ENCODE results near the gene KIF13A.

DNA sequence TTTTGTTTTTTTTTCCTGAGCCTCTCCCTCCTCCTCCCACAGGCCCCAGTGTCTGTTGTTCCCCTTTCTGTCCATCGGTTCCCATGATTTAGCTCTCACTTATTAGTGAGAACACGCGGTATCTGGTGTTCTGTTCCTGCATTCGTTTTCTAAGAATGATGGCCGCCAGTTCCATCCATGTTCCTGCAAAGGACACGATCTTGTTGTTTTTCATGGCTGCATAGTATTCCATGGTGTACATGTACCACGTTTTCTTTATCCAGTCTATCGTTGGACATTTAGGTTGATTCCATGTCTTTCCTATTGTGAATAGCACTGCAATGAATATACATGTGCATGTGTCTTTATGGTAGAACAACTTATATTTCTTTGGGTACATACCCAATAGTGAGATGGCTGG lies 175.1 kb downstream of the KIF13A start:
- no peak for TF ChIP-seq FOXA2 (IDR thresholded peaks at IDR 0.05)
- no peak for TF ChIP-seq RXRA (IDR thresholded peaks at IDR 0.05)
- TF ChIP-seq, protein P1, sequence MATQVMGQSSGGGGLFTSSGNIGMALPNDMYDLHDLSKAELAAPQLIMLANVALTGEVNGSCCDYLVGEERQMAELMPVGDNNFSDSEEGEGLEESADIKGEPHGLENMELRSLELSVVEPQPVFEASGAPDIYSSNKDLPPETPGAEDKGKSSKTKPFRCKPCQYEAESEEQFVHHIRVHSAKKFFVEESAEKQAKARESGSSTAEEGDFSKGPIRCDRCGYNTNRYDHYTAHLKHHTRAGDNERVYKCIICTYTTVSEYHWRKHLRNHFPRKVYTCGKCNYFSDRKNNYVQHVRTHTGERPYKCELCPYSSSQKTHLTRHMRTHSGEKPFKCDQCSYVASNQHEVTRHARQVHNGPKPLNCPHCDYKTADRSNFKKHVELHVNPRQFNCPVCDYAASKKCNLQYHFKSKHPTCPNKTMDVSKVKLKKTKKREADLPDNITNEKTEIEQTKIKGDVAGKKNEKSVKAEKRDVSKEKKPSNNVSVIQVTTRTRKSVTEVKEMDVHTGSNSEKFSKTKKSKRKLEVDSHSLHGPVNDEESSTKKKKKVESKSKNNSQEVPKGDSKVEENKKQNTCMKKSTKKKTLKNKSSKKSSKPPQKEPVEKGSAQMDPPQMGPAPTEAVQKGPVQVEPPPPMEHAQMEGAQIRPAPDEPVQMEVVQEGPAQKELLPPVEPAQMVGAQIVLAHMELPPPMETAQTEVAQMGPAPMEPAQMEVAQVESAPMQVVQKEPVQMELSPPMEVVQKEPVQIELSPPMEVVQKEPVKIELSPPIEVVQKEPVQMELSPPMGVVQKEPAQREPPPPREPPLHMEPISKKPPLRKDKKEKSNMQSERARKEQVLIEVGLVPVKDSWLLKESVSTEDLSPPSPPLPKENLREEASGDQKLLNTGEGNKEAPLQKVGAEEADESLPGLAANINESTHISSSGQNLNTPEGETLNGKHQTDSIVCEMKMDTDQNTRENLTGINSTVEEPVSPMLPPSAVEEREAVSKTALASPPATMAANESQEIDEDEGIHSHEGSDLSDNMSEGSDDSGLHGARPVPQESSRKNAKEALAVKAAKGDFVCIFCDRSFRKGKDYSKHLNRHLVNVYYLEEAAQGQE (IDR thresholded peaks at IDR 0.05), result no peak
- TF ChIP-seq, protein P2, sequence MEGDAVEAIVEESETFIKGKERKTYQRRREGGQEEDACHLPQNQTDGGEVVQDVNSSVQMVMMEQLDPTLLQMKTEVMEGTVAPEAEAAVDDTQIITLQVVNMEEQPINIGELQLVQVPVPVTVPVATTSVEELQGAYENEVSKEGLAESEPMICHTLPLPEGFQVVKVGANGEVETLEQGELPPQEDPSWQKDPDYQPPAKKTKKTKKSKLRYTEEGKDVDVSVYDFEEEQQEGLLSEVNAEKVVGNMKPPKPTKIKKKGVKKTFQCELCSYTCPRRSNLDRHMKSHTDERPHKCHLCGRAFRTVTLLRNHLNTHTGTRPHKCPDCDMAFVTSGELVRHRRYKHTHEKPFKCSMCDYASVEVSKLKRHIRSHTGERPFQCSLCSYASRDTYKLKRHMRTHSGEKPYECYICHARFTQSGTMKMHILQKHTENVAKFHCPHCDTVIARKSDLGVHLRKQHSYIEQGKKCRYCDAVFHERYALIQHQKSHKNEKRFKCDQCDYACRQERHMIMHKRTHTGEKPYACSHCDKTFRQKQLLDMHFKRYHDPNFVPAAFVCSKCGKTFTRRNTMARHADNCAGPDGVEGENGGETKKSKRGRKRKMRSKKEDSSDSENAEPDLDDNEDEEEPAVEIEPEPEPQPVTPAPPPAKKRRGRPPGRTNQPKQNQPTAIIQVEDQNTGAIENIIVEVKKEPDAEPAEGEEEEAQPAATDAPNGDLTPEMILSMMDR (IDR thresholded peaks at IDR 0.05; ENCODE audit: low read depth, low read length, missing input control), result no peak
- TF ChIP-seq TAF1 (conservative IDR thresholded peaks at IDR 0.05), result no peak
- no peak for TF ChIP-seq YY1 (IDR thresholded peaks at IDR 0.05)
- no peak for TF ChIP-seq RAD21 (IDR thresholded peaks at IDR 0.05)
- no peak for TF ChIP-seq EGR1 (IDR thresholded peaks at IDR 0.05; ENCODE audit: low read depth in 2 of 2)
- TF ChIP-seq SP1 (IDR thresholded peaks at IDR 0.05), result no peak
- TF ChIP-seq, protein P3, sequence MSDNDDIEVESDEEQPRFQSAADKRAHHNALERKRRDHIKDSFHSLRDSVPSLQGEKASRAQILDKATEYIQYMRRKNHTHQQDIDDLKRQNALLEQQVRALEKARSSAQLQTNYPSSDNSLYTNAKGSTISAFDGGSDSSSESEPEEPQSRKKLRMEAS (IDR thresholded peaks at IDR 0.05), result no peak
